ENCODE results near the gene SLC6A19. TPM values are rescaled to one million over a fixed set of nuclear protein-coding genes. Genes with fewer than 3 reads are reported as not detected.

Gene SLC6A19
- total and polyA plus RNA-seq, 5 experiments from 2014 or later: not detected

DNA sequence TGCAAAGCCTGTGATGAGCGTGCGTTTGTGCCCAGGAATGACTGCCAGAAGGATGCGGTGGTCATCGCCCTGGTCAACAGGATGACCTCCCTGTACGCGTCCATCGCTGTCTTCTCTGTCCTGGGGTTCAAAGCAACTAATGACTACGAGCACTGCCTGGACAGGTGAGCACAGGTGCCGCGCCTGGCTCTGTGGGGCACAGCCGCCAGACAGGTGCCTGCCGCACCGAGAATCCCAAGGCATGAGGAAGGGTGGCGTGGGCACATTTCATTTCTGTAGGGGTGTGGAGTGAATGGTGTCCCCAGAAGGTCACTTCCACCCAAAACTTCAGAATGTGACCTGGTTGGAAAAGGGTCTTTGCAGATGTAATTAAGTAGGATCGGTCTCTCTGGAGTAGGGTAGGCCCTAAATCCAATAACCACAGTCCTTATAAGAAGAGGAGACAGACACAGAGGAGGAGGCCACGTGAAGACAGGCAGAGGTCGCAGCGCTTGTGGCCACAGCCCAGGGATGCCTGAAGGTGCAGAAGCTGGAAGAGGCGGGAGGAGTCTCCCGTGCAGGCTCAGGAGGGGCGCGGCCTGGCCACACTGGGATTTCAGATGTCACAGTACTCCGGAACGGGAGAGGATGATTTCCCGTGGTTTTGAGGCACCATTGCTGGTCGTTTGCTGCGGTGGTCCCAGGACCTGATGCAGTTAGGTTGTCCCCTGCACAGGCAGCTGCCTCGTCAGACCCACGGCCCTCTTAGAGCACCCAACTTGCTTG lies 39.3 kb downstream of the SLC6A19 start:
- Mint-ChIP-seq H3K27me3 (peaks cover 0 to 12% (median 0%) of the 10 kb centered on the region in 5 donors), H3K27ac (peak overlapping the region in 1 of 10 donors; percentile 59), H3K4me3 (no peak overlapping the region), H3K4me1 (no peaks in the 10 kb centered on the region), H3K9me3 (peaks cover 0 to 12% (median 8%) of the 10 kb centered on the region in 9 donors), H3K36me3 (peaks cover 0 to 10% (median 0%) of the 10 kb centered on the region in 3 donors)
- POLR2A ChIA-PET: no interaction called here
- ATAC-seq (no peak), DNase-seq (no peak)

DNA sequence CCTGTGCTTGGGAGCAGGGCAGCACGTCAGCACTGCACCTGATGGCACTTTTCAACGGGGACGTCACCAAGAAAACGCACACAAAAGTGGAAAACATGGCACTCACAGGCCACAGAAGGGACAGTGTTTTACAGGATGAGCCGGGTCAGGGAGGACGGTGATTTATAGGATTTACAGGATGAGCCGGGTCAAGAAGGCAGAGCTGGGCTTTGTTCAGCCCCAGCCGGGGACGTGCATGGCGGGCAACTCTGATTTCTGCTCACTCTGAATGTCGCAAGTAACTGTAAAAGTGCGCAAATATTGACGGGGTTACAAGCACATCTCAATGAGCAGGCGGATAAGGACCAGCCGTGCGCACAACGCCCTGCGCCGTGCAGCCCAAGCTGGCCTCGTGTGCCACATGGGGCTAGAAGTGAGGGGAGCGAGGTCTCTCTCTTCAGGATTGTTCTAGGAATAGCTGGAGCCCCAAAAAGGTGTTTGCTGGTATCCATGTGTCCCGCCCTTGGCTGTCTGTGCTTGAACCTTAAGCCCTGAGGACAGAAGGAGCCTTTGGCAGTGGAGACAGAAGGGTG lies 40.2 kb downstream of the SLC6A19 start:
- DNase-seq (no peak), ATAC-seq (no peak)
- H3K36me3 Mint-ChIP-seq: peaks cover 0 to 1% (median 0%) of the 10 kb centered on the region in 3 donors
- no peak overlapping the region for H3K4me3 Mint-ChIP-seq
- peaks cover 0 to 4% (median under 1%) of the 10 kb centered on the region in 9 donors for H3K9me3 Mint-ChIP-seq
- H3K27ac Mint-ChIP-seq: no peak overlapping the region
- H3K27me3 Mint-ChIP-seq: peaks cover 0 to 12% (median 0%) of the 10 kb centered on the region in 5 donors
- no peaks in the 10 kb centered on the region for H3K4me1 Mint-ChIP-seq
- POLR2A ChIA-PET: no interaction called here

DNA sequence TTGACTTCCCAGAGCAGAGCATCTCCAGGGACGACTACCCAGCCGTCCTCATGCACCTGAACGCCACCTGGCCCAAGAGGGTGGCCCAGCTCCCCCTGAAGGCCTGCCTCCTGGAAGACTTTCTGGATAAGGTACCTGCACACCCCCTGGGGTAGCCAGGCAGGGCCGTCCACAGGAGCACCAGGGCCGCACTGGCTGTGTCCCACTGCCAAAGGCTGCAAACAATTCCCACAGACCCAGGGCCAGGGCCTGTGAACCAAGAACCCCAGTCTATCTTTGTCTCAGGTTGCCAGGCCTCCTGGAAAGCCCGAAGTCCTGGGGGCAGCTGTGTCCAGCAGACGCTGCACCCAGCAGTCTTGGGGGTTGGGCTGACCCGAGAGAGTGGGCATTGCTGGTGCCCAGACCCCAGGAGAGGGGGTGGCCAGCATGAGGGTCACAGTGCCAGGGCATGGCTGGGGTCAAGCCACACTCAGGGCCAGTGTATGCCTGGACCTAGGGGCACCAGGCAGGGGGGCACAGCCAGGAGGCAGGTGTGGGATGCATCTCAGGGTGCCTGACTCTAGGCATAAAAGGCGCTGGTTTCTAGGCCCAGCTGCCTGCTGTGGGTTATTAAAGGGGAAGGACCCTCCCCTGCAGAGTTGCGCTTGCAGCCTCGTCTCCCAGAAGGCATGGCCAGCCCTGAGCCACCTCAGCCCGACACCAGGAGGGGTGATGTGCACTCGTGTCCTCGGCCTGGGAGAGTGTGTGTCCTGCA lies 41.5 kb downstream of the SLC6A19 start:
- DNase-seq (no peak), ATAC-seq (no peak)
- no peak overlapping the region for H3K4me3 Mint-ChIP-seq
- H3K27ac Mint-ChIP-seq: no peak overlapping the region
- POLR2A ChIA-PET: no interaction called here
- H3K9me3 Mint-ChIP-seq: no peaks in the 10 kb centered on the region
- no peaks in the 10 kb centered on the region for H3K36me3 Mint-ChIP-seq
- H3K27me3 Mint-ChIP-seq: peaks cover 0 to 21% (median 0%) of the 10 kb centered on the region in 5 donors
- no peaks in the 10 kb centered on the region for H3K4me1 Mint-ChIP-seq

DNA sequence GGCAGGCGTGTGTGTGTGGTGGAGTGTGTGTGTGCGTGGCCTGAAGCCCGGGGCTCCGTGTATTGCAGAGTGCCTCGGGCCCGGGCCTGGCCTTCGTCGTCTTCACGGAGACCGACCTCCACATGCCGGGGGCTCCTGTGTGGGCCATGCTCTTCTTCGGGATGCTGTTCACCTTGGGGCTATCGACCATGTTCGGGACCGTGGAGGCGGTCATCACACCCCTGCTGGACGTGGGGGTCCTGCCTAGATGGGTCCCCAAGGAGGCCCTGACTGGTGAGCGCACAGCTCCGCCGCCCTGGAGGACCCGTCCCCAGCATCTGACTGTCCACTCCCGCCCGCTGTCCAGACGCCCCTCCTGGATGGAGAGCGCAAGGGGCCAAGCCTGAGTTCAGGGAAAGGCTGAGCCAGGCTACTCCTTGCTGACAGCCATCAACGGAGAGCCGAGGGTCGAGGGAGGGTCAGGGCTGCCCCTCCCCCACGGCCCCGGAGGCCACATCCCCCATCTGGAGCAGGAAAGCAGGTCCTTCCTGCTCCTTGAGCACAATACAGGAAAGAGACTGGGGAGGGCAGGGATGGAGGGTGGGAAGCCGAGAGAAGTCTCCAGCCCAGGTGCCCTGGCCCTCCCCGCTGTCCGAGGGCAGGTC lies 42.2 kb downstream of the SLC6A19 start:
- POLR2A ChIA-PET: no interaction called here
- H3K27me3 Mint-ChIP-seq: peaks cover 0 to 21% (median 2%) of the 10 kb centered on the region in 5 donors
- no peak overlapping the region for H3K27ac Mint-ChIP-seq
- ATAC-seq: no peak
- DNase-seq: no peak
- H3K9me3 Mint-ChIP-seq: no peaks in the 10 kb centered on the region
- H3K4me3 Mint-ChIP-seq: no peak overlapping the region
- no peaks in the 10 kb centered on the region for H3K4me1 Mint-ChIP-seq
- H3K36me3 Mint-ChIP-seq: no peaks in the 10 kb centered on the region

DNA sequence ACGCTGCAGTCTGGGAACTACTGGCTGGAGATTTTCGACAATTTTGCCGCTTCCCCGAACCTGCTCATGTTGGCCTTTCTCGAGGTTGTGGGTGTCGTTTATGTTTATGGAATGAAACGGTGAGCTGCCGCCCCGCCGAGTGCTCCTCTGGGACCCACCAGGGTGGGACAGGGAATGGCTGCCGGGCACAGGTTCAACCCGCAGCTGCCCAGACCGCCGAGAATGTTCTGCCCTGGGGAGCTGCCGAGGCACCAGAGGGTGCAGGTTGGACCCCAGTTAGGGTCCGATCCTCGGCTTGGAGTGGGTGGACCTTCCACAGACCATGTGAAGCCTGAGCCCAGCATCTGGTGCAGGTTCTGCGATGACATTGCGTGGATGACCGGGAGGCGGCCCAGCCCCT lies 42.9 kb downstream of the SLC6A19 start:
- DNase-seq (no peak), ATAC-seq (no peak)
- no peaks in the 10 kb centered on the region for H3K36me3 Mint-ChIP-seq
- H3K27me3 Mint-ChIP-seq: peaks cover 0 to 21% (median 2%) of the 10 kb centered on the region in 5 donors
- H3K4me3 Mint-ChIP-seq: no peak overlapping the region
- no peak overlapping the region for H3K27ac Mint-ChIP-seq
- H3K9me3 Mint-ChIP-seq: no peaks in the 10 kb centered on the region
- POLR2A ChIA-PET: no interaction called here
- no peaks in the 10 kb centered on the region for H3K4me1 Mint-ChIP-seq

DNA sequence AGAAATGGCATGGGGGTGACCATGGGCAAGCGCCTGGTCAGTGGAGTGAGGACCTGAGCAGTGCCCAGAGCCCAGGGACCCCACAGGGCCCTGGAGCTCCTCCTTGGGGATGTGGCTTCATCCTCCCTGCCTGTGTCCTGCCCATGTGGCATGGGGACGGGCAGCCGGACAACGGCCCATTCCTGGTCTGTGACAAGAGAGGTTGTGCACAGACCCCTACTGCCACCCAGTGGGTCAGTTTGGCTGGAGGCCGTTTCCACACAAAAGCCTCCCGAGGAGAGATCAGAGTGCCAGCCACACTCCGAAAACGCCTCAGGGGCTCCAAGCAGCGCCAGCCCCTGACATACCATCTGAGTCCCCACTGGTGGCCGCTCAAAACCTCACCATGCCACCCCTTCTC lies 43.6 kb downstream of the SLC6A19 start:
- H3K36me3 Mint-ChIP-seq: no peaks in the 10 kb centered on the region
- no peak overlapping the region for H3K4me3 Mint-ChIP-seq
- H3K9me3 Mint-ChIP-seq: no peaks in the 10 kb centered on the region
- H3K4me1 Mint-ChIP-seq: peaks cover 0 to 1% (median 0%) of the 10 kb centered on the region in 4 donors
- POLR2A ChIA-PET: interaction anchor here (0.5 kb wide), 1 partner anchor 78 kb away, joined by 3 read pairs; no protein-coding TSS in a partner anchor
- no peak for DNase-seq
- no peak for ATAC-seq
- peaks cover 0 to 21% (median 2%) of the 10 kb centered on the region in 5 donors for H3K27me3 Mint-ChIP-seq
- H3K27ac Mint-ChIP-seq: no peak overlapping the region

DNA sequence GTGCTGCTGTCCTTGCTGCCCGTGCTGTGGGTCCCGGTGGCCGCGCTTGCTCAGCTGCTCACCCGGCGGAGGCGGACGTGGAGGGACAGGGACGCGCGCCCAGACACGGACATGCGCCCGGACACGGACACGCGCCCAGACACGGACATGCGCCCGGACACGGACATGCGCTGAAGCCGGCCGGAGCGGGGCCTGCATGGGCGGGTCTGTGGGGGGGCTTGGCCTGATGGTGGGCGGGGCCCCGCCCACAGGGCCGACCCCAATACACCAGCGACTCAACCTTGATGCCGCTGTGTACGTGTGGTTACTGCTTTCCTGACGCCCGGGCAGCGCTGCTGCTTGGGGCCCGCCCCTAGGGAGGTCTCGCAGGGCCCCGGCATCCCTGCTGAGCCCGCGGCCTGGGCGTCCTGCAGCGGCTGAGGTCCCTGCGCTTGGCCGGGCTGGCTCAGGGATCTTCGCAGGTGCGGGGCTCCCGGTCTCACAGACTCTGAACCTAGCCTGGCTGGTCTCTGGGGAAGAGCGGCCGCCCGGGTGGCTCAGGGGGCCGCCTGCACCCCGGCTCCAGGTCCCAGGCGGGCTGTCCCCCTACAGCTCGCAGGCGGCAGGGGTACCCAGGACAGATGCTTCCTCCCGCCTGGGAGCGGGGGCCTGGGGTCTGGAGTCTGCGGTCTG lies 44.6 kb downstream of the SLC6A19 start:
- peaks cover 0 to 21% (median 2%) of the 10 kb centered on the region in 5 donors for H3K27me3 Mint-ChIP-seq
- no peak overlapping the region for H3K27ac Mint-ChIP-seq
- POLR2A ChIA-PET: no interaction called here
- ATAC-seq (no peak), DNase-seq (no peak)
- no peak overlapping the region for H3K4me3 Mint-ChIP-seq
- no peaks in the 10 kb centered on the region for H3K9me3 Mint-ChIP-seq
- no peaks in the 10 kb centered on the region for H3K36me3 Mint-ChIP-seq
- peaks cover 0 to 1% (median 0%) of the 10 kb centered on the region in 4 donors for H3K4me1 Mint-ChIP-seq

DNA sequence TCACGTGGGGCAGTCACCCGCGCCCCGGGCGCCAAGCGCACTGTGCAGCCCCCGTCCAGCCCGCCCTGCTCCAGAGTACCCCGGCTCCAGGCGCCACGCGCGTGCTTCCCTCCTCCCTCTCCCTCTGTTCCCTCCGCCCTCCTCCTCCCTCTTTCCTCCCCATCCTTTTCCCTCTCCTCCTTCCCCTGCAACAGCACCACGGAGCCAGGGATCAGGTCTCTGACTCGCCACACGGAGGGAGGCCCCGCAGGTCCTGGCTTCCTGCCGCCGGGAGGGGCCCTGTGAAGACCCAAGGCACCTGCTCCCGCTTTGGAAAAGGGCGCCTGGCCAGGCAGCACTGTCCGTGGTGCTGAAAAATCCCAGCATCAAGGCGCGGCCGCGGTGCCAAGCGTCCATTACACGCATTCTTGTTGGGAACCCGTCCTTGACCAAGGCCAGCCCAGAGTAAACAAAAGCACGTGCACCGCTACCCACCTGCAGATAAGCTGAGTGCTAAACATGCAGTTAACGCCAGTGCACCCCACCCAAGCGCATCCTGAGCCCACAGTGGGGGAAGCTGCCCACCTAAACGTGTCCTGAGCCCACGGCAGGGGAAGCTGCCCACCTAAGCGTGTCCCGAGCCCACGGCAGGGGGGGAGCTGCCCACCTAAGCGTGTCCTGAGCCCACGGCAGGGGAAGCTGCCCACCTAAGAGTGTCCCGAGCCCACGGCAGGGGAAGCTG lies 45.5 kb downstream of the SLC6A19 start:
- Mint-ChIP-seq H3K4me1 (peaks cover 0 to 1% (median 0%) of the 10 kb centered on the region in 4 donors), H3K27ac (no peak overlapping the region), H3K9me3 (no peaks in the 10 kb centered on the region), H3K4me3 (no peak overlapping the region), H3K36me3 (no peaks in the 10 kb centered on the region), H3K27me3 (peaks cover 0 to 21% (median 2%) of the 10 kb centered on the region in 5 donors)
- no peak for ATAC-seq
- POLR2A ChIA-PET: no interaction called here
- no peak for DNase-seq

DNA sequence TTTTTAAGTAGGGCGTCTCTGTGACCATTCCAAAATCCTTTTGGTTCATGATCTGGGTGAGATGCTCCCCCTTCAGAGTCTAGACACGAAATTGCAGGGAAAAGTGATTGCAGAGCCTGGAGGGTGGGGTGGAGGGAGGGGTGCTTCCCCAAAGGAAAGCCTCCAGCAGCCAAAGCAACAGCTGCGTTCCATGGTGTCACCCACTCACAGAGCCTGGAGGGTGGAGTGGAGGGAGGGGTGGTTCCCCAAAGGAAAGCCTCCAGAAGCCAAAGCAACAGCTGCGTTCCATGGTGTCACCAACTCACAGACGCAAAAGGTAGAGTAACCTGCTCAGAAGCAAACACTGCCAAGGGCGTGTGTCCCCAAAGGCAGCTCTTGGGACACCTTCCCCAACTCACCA lies 46.4 kb downstream of the SLC6A19 start:
- Mint-ChIP-seq H3K27me3 (peaks cover 0 to 21% (median 2%) of the 10 kb centered on the region in 5 donors), H3K4me1 (peaks cover 0 to 2% (median under 1%) of the 10 kb centered on the region in 4 donors), H3K36me3 (no peaks in the 10 kb centered on the region), H3K27ac (no peak overlapping the region), H3K9me3 (no peaks in the 10 kb centered on the region), H3K4me3 (no peak overlapping the region)
- ATAC-seq (no peak), DNase-seq (no peak)
- POLR2A ChIA-PET: no interaction called here

DNA sequence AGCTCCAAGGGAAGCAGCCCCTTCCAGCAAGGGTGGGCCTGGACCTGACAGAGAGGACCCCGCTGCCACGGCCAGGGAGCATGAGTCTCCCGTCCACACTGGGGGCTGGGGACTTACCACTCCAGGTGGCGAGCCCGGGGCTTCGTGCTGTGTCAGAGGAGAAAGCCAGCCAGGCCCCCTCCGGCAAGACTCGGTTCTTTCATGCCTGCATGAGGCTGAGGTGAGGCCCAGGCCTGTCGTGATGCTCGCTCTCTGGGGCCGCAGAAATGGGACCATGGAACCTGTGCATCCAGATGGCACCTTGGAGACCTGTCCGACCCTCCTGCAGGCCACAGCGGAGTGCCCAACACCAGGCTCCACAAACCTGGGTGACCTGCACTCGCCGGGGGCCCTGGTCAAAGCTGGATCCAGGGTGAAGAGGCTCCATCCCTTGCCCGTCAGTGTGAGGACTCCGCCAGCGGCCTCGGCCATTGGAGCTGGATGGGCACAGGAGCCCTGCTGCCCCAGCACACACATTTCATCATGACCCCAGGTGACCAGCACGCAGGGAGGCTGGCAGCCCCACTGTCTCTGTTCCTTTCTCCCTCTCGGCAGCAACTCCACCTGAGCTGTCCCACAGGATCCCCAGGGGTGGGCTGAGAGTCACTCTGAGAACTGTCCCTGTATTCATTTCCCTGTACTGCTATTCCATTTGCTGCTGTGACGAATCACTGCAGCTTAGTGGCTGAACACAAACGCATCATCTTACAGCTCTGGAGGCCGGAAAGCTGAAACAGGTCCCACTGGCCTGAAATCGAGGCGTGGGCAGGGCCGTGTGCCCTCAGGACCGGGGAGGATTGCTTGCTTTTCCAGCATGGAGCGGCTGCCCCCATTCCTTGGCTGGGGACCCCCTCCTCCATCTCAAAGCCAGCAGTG lies 48.2 kb downstream of the SLC6A19 start:
- peaks cover 2 to 5% (median 3%) of the 10 kb centered on the region in 4 donors for H3K4me1 Mint-ChIP-seq
- no peak for ATAC-seq
- DNase-seq: no peak
- peaks cover 0 to 14% (median 2%) of the 10 kb centered on the region in 5 donors for H3K27me3 Mint-ChIP-seq
- no peak overlapping the region for H3K4me3 Mint-ChIP-seq
- POLR2A ChIA-PET: interaction anchor here (0.5 kb wide), 1 partner anchor 455 kb away, joined by 3 read pairs; no protein-coding TSS in a partner anchor
- H3K36me3 Mint-ChIP-seq: no peaks in the 10 kb centered on the region
- no peaks in the 10 kb centered on the region for H3K9me3 Mint-ChIP-seq
- H3K27ac Mint-ChIP-seq: no peak overlapping the region

All from naive thymus-derived CD8-positive, alpha-beta T cell (primary cell).